Body of pancreas (tissue), 4 donors: ENCODE measurements around the gene PERM1. TPM values are rescaled to one million over a fixed set of nuclear protein-coding genes. Genes with fewer than 3 reads are reported as not detected.
"Not testable (repeated sequence)": the region's sequence is repeated elsewhere in the genome, so short reads cannot be mapped to it uniquely, and the experiment has no call there.

ENCODE experiments used
- ATAC-seq: fragments of 150-250 bp; one replicate; pipeline ENCODE4 v1.9.1; 2016
- DNase-seq, 4 donors: peaks; one replicate each; pipeline ENCODE4 v3.0.0-alpha.2; 2019
- H3K27ac ChIP-seq, 4 donors: fragments of 200-600 bp; sonication (generic); 1 replicate in 3 of 4; 2 replicates in 1 of 4; pipeline versions ENCODE4 v1.5.1 to v1.6.1; 2016 to 2019; ENCODE audit warnings: mild to moderate bottlenecking in 1 of 4, mixed read lengths in 1 of 4, moderate library complexity in 1 of 4
- H3K27me3 ChIP-seq, 2 donors: fragments of 200-600 bp; sonication (generic); one replicate each; pipeline ENCODE4 v1.6.0; 2016; ENCODE audit warnings: mild to moderate bottlenecking in 1 of 2
- H3K36me3 ChIP-seq, 2 donors: fragments of 200-600 bp; sonication (generic); replicated peaks in 1 of 2; 2 replicates each; pipeline ENCODE4 v1.5.1; 2016; ENCODE audit warnings: low read depth in 2 of 2; ENCODE audit not compliant: insufficient read depth in 1 of 2
- H3K4me1 ChIP-seq: fragments of 200-600 bp; sonication (generic); one replicate; pipeline ENCODE4 v1.6.0; 2016
- H3K4me3 ChIP-seq, 2 donors: fragments of 200-600 bp; sonication (generic); 1 replicate in 1 of 2; 2 replicates in 1 of 2; pipeline ENCODE4 v1.5.1; 2016 to 2019
- H3K9me3 ChIP-seq, 3 donors: fragments of 200-600 bp; sonication (generic); 1 replicate in 2 of 3; 2 replicates in 1 of 3; pipeline ENCODE4 v1.5.1; 2016
- CTCF ChIP-seq, 7 experiments: fragments of 450-650 bp in 4 of 7; fragments of 200-600 bp in 3 of 7; sonication (generic) in 3 of 7; IDR thresholded peaks; one replicate each; pipeline ENCODE4 v1.5.1; 2016 to 2019; ENCODE audit warnings: antibody characterized with exemption in 7 of 7
- POLR2A ChIP-seq, 3 donors: fragments of 450-650 bp; IDR thresholded peaks; one replicate each; pipeline ENCODE4 v1.6.1; 2016; ENCODE audit warnings: antibody characterized with exemption in 3 of 3, mild to moderate bottlenecking in 2 of 3
- WGBS, 2 donors: methylation state at CpG; one replicate each; pipeline ENCODE4 v1.1.5; 2017; 5-methylcytosine and 5-hydroxymethylcytosine counted together
- intact Hi-C: fragments of 100-400 bp; cut with DNase I; formaldehyde crosslinking; loops from one replicate; pipeline ENCODE4 v1.15.1; 2023
- total RNA-seq, 2 donors: library from RNA; depleted of rRNA; stranded (reverse); fragments of >200 nt; gene quantifications; one replicate each; pipeline ENCODE4 v1.1.0, GENCODE V29; 2016

Gene PERM1
- total RNA-seq, 2 donors from 2014 or later, result not detected

GRCh38 chr1:1014799-1015681 is 33.1 kb upstream of the PERM1 start:
- no peak for ATAC-seq
- WGBS, 2 donors, result 75 to 91% methylated on average over 12 to 20 of the region's 20 CpGs
- Histone ChIP-seq H3K9me3 (no peaks in the 10 kb centered on the region), H3K4me3 (no peak overlapping the region), H3K27ac (no peak overlapping the region), H3K4me1 (peaks cover 21% of the 10 kb centered on the region), H3K27me3 (no peaks in the 10 kb centered on the region), H3K36me3 (no peaks in the 10 kb centered on the region)
- TF ChIP-seq POLR2A (IDR thresholded peaks at IDR 0.05) (no peak), CTCF (IDR thresholded peaks at IDR 0.05) (peak in 2 of 7 experiments; percentile 2 to 14)
- peak in 1 of 4 donors; percentile 22 for DNase-seq
- intact Hi-C loops, result no loop called here

GRCh38 chr1:1013922-1014648 is 32.2 kb upstream of the PERM1 start:
- TF ChIP-seq POLR2A (IDR thresholded peaks at IDR 0.05) (no peak), CTCF (IDR thresholded peaks at IDR 0.05) (no peak)
- Histone ChIP-seq H3K27me3 (no peaks in the 10 kb centered on the region), H3K36me3 (no peaks in the 10 kb centered on the region), H3K4me3 (peak overlapping the region in 1 of 2 donors; percentile 36), H3K9me3 (no peaks in the 10 kb centered on the region), H3K4me1 (peaks cover 20% of the 10 kb centered on the region), H3K27ac (peak overlapping the region; percentile 85 to 91 (median 88))
- ATAC-seq, result no peak
- WGBS, 2 donors, result 80 to 81% methylated on average over 18 to 41 of the region's 41 CpGs
- intact Hi-C loops, result no loop called here
- peak in 2 of 4 donors; percentile 8 to 20 for DNase-seq

GRCh38 chr1:1013105-1013921 is 31.4 kb upstream of the PERM1 start, which contains the start of gene ISG15:
Gene ISG15, plus strand, starts transcription at chr1:1013497. Its CDS starts 77 bp downstream, at chr1:1013574.
- Histone ChIP-seq H3K27me3 (no peaks in the 10 kb centered on the region), H3K4me3 (peak within 1 kb of the TSS; percentile 36 to 43), H3K4me1 (peaks cover 17% of the 10 kb centered on the region), H3K27ac (peak within 1 kb of the TSS; percentile 85 to 91 (median 88)), H3K9me3 (no peaks in the 10 kb centered on the region), H3K36me3 (no peaks in the 10 kb centered on the region)
- intact Hi-C loops, result no loop called here
- DNase-seq (peak; percentile 88 to 93 (median 90)), ATAC-seq (peak; percentile 96)
- WGBS, 2 donors, result 7% methylated on average over 14 to 30 of the region's 30 CpGs
- TF ChIP-seq POLR2A (IDR thresholded peaks at IDR 0.05), result peak; percentile 53 to 78 (median 64)
- TF ChIP-seq CTCF (IDR thresholded peaks at IDR 0.05), result peak in 1 of 7 experiments; percentile 12

GRCh38 chr1:1012736-1013104 is 30.8 kb upstream of the PERM1 start:
- 60 to 68% methylated on average over 13 of the region's 13 CpGs for WGBS, 2 donors
- H3K36me3 ChIP-seq, DNase-seq, H3K9me3 ChIP-seq, H3K27me3 ChIP-seq, intact Hi-C loops: not testable (repeated sequence)
- Histone ChIP-seq H3K4me3 (peak overlapping the region; percentile 36 to 43), H3K27ac (peak overlapping the region; percentile 85 to 91 (median 88)), H3K4me1 (peaks cover 17% of the 10 kb centered on the region)
- peak; percentile 3 for ATAC-seq
